Keratinocyte (primary cell): ENCODE measurements around the gene ITGA3. TPM values are rescaled to one million over a fixed set of nuclear protein-coding genes. Genes with fewer than 3 reads are reported as not detected.

Source experiments
- DNase-seq: peaks from one replicate; pipeline ENCODE4 v3.0.0-alpha.2; 2011; ENCODE audit warnings: low read depth, missing footprints, low spot score
- FAIRE-seq: peaks from 2 replicates; lab custom pipeline; 2011; peaks lifted over from hg19 to GRCh38; lab: Jason Lieb, UNC
- H2AFZ ChIP-seq: 2 replicates; pipeline ENCODE4 v1.6.0; 2012; ENCODE audit warnings: low read length, control low read depth, inconsistent platforms; ENCODE audit not compliant: control insufficient read depth
- H3K27ac ChIP-seq: 2 replicates; pipeline ENCODE4 v1.5.1; 2011; ENCODE audit warnings: low read length; ENCODE audit not compliant: control insufficient read depth, insufficient read depth
- H3K27me3 ChIP-seq: 3 replicates; pipeline ENCODE4 v1.6.0; 2011; ENCODE audit warnings: low read length; ENCODE audit not compliant: control insufficient read depth, insufficient read depth; ENCODE audit errors: extremely low read depth
- H3K36me3 ChIP-seq, 2 experiments: 2 replicates in 1 of 2; 3 replicates in 1 of 2; pipeline ENCODE4 v1.5.1; 2011; ENCODE audit warnings: low read length in 2 of 2, mild to moderate bottlenecking in 1 of 2; ENCODE audit not compliant: control insufficient read depth in 2 of 2, insufficient read depth in 2 of 2; ENCODE audit errors: extremely low read depth in 1 of 2
- H3K4me1 ChIP-seq: 3 replicates; pipeline ENCODE4 v1.5.1; 2011; ENCODE audit warnings: low read length; ENCODE audit not compliant: control insufficient read depth, insufficient read depth; ENCODE audit errors: extremely low read depth
- H3K4me2 ChIP-seq: 3 replicates; pipeline ENCODE4 v1.6.0; 2011; ENCODE audit warnings: low read depth, low read length; ENCODE audit not compliant: control insufficient read depth, insufficient read depth; ENCODE audit errors: extremely low read depth
- H3K4me3 ChIP-seq, 3 experiments: fragments of 200-600 bp in 1 of 3; sonication (generic) in 1 of 3; 2 replicates in 2 of 3; 3 replicates in 1 of 3; pipeline ENCODE4 v1.5.1; 2011 to 2016; ENCODE audit warnings: low read length in 3 of 3, mild to moderate bottlenecking in 3 of 3, control low read depth in 2 of 3, inconsistent platforms in 1 of 3, low read depth in 1 of 3, mixed read lengths in 1 of 3, mixed run types in 1 of 3, moderate library complexity in 1 of 3; ENCODE audit not compliant: control insufficient read depth in 2 of 3, insufficient read depth in 2 of 3; ENCODE audit errors: extremely low read depth in 1 of 3
- H3K79me2 ChIP-seq: 2 replicates; pipeline ENCODE4 v1.6.0; 2012; ENCODE audit warnings: low read length; ENCODE audit not compliant: control insufficient read depth, insufficient read depth
- H3K9ac ChIP-seq: 3 replicates; pipeline ENCODE4 v1.6.0; 2011; ENCODE audit warnings: low read length; ENCODE audit not compliant: control insufficient read depth, insufficient read depth; ENCODE audit errors: extremely low read depth
- H3K9me1 ChIP-seq: 3 replicates; pipeline ENCODE4 v1.6.0; 2011; ENCODE audit warnings: low read length; ENCODE audit not compliant: control insufficient read depth, insufficient read depth; ENCODE audit errors: extremely low read depth
- H3K9me3 ChIP-seq: 2 replicates; pipeline ENCODE4 v1.5.1; 2012; ENCODE audit warnings: low read depth, low read length; ENCODE audit not compliant: control insufficient read depth
- H4K20me1 ChIP-seq: 3 replicates; pipeline ENCODE4 v1.6.0; 2011; ENCODE audit warnings: low read length; ENCODE audit not compliant: control insufficient read depth, insufficient read depth; ENCODE audit errors: extremely low read depth
- CTCF ChIP-seq, 3 experiments: IDR thresholded peaks in 1 of 3; conservative IDR thresholded peaks in 1 of 3; optimal IDR thresholded peaks in 1 of 3; 2 replicates in 2 of 3; 3 replicates in 1 of 3; pipeline versions ENCODE3 to v1.5.1; 2011; ENCODE audit warnings: low read length in 3 of 3, mild to moderate bottlenecking in 3 of 3, moderate library complexity in 2 of 3, control low read depth in 1 of 3, inconsistent platforms in 1 of 3; ENCODE audit not compliant: insufficient read depth in 2 of 3; ENCODE audit errors: extremely low read depth in 1 of 3
- EZH2 ChIP-seq: IDR thresholded peaks from one replicate; pipeline ENCODE4 v1.6.1; 2012; ENCODE audit warnings: inconsistent platforms, mild to moderate bottlenecking, low read length, moderate library complexity
- dilution Hi-C: fragments of 300-500 bp; cut with MboI; formaldehyde crosslinking; loops from one replicate; pipeline ENCODE4 v1.7.0; 2020; ENCODE audit warnings: low sequenced_read_pairs; ENCODE audit not compliant: extremely low pct_ligation_motif_present
- polyA plus RNA-seq, 5 experiments: library from polyadenylated mRNA; depleted of rRNA in 3 of 5; stranded (reverse) in 3 of 5; stranded (forward) in 1 of 5; unstranded in 1 of 5; fragments of >200 nt; gene quantifications; 1 replicate in 1 of 5; 2 replicates in 3 of 5; 3 replicates in 1 of 5; pipeline versions ENCODE4 v1.2.1 to v1.2.3, GENCODE V29; 2011 to 2012; ENCODE audit warnings: missing spikeins in 2 of 5, low read depth in 1 of 5, low replicate concordance in 1 of 5

The ITGA3 gene
- polyA plus RNA-seq, 1 donor (not counting 4 experiments of a cell fraction or from before 2014, with no cell fraction given): 427 TPM

- Histone ChIP-seq H4K20me1 (no peaks in the 10 kb centered on the region), H3K27ac (no peak overlapping the region), H3K9me3 (peaks cover 13% of the 10 kb centered on the region), H3K27me3 (no peaks in the 10 kb centered on the region), H3K9me1 (no peaks in the 10 kb centered on the region), H3K4me3 (no peak overlapping the region), H2AFZ (no peak overlapping the region), H3K4me1 (peaks cover 18% of the 10 kb centered on the region), H3K79me2 (no peaks in the 10 kb centered on the region), H3K4me2 (no peak overlapping the region), H3K36me3 (no peaks in the 10 kb centered on the region), H3K9ac (no peak overlapping the region)
- DNase-seq (no peak), FAIRE-seq (no peak)
- TF ChIP-seq CTCF (optimal IDR thresholded peaks at IDR 0.05 in 1 of 3, IDR thresholded peaks at IDR 0.05 in 1 of 3, conservative IDR thresholded peaks at IDR 0.05 in 1 of 3; ENCODE audit: extremely low read depth in 1 of 3, insufficient read depth in 2 of 3, low read length in 3 of 3) (no peak), EZH2 (no peak)
- dilution Hi-C loops: no loop called here
These were observed 33.3 kb upstream of the ITGA3 start for GRCh38 chr17:50022463-50023130.

GRCh38 chr17:50023520-50023919 is 32.4 kb upstream of the ITGA3 start:
- Histone ChIP-seq H3K27ac (no peak overlapping the region), H3K27me3 (no peaks in the 10 kb centered on the region), H3K79me2 (no peaks in the 10 kb centered on the region), H3K4me3 (no peak overlapping the region), H3K4me2 (no peak overlapping the region), H3K4me1 (peaks cover 25% of the 10 kb centered on the region), H3K36me3 (no peaks in the 10 kb centered on the region), H3K9me1 (no peaks in the 10 kb centered on the region), H3K9me3 (peaks cover 13% of the 10 kb centered on the region), H2AFZ (no peak overlapping the region), H3K9ac (no peak overlapping the region), H4K20me1 (no peaks in the 10 kb centered on the region)
- FAIRE-seq (no peak), DNase-seq (no peak)
- dilution Hi-C loops: no loop called here
- TF ChIP-seq CTCF (optimal IDR thresholded peaks at IDR 0.05 in 1 of 3, IDR thresholded peaks at IDR 0.05 in 1 of 3, conservative IDR thresholded peaks at IDR 0.05 in 1 of 3; ENCODE audit: extremely low read depth in 1 of 3, insufficient read depth in 2 of 3, low read length in 3 of 3) (no peak), EZH2 (no peak)
